K562 (cell line): ENCODE results near the gene LRRC15. TPM values are rescaled to one million over a fixed set of nuclear protein-coding genes. Genes with fewer than 3 reads are reported as not detected.

Experiments used
- ATAC-seq: fragments of 200-7000 bp; cut with Tn5 transposase; 3 replicates; pipeline ENCODE4 v1.9.1; 2020; ENCODE audit warnings: moderate library complexity
- BruUV-seq: library from RNA; stranded (reverse); fragments of 400-500 nt; replicated peaks from 2 replicates; lab custom pipeline; 2021; lab: Mats Ljungman, UMichigan
- CTCF ChIA-PET: fragments of 300-600 bp; formaldehyde crosslinking; extraction: SDS; loops from one replicate; lab custom pipeline; 2021; ENCODE audit warnings: low intra/inter-chr PET ratio; lab: Yijun Ruan, JAX
- POLR2A ChIA-PET: fragments of 300-600, 350-650 bp; sonication (Branson Sonifier 250); formaldehyde crosslinking; extraction: SDS; loops from one replicate; lab custom pipeline; 2021; ENCODE audit warnings: antibody characterized with exemption, inconsistent platforms; lab: Yijun Ruan, JAX
- DNase-seq, 4 experiments: peaks; one replicate each; pipeline versions ENCODE4 v3.0.0 to v3.0.0-alpha.2; 2011 to 2018; ENCODE audit warnings: low spot score in 3 of 4, mixed read lengths in 3 of 4; ENCODE audit errors: extremely low read depth in 1 of 4
- FAIRE-seq: peaks from 2 replicates; lab custom pipeline; 2011; peaks lifted over from hg19 to GRCh38; lab: Jason Lieb, UNC
- H2AFZ ChIP-seq: 2 replicates; pipeline ENCODE4 v1.6.0; 2011; ENCODE audit warnings: low read depth, low read length, control low read depth, inconsistent platforms
- H3K27ac ChIP-seq: fragments of 200-600 bp; 3 replicates; pipeline ENCODE4 v1.8.0; 2011; ENCODE audit warnings: low read depth, mild to moderate bottlenecking, control low read depth, inconsistent platforms, low read length, moderate library complexity, mixed read lengths; ENCODE audit errors: extremely low read depth
- H3K27me3 ChIP-seq, 2 experiments: fragments of 300-600 bp in 1 of 2; 2 replicates in 1 of 2; 3 replicates in 1 of 2; pipeline versions ENCODE4 v1.6.0 to v1.8.0; 2011; ENCODE audit warnings: inconsistent platforms in 2 of 2, low read length in 2 of 2, mild to moderate bottlenecking in 1 of 2, mixed read lengths in 1 of 2, moderate library complexity in 1 of 2; ENCODE audit not compliant: control insufficient read depth in 2 of 2, insufficient read depth in 2 of 2
- H3K36me3 ChIP-seq: fragments of 300-600 bp; 3 replicates; pipeline ENCODE4 v1.8.0; 2011; ENCODE audit warnings: mild to moderate bottlenecking, low read length, inconsistent platforms; ENCODE audit not compliant: control insufficient read depth, insufficient read depth
- H3K4me1 ChIP-seq, 2 experiments: fragments of 200-600 bp in 1 of 2; replicated peaks in 1 of 2; 2 replicates in 1 of 2; 3 replicates in 1 of 2; pipeline versions ENCODE4 v1.5.1 to v1.8.0; 2011; ENCODE audit warnings: inconsistent platforms in 2 of 2, low read length in 2 of 2, mild to moderate bottlenecking in 1 of 2, mixed read lengths in 1 of 2, moderate library complexity in 1 of 2; ENCODE audit not compliant: control insufficient read depth in 2 of 2, insufficient read depth in 2 of 2
- H3K4me2 ChIP-seq: 2 replicates; pipeline ENCODE4 v1.6.1; 2011; ENCODE audit warnings: low read length, control low read depth, inconsistent platforms, mixed read lengths; ENCODE audit not compliant: insufficient read depth
- H3K4me3 ChIP-seq: fragments of 200-600 bp; sonication (generic), shearing (Covaris generic); 2 replicates; pipeline ENCODE4 v1.5.1; 2016; ENCODE audit warnings: control low read depth, inconsistent platforms
- H3K79me2 ChIP-seq: fragments of 200-600 bp; 3 replicates; pipeline ENCODE4 v1.8.0; 2011; ENCODE audit warnings: low read length, inconsistent platforms; ENCODE audit not compliant: control insufficient read depth, insufficient read depth
- H3K9ac ChIP-seq, 2 experiments: 2 replicates each; pipeline versions ENCODE4 v1.6.0 to v1.6.1; 2011; ENCODE audit warnings: low read depth in 2 of 2, low read length in 2 of 2, control low read depth in 1 of 2, inconsistent platforms in 1 of 2, mild to moderate bottlenecking in 1 of 2, mixed read lengths in 1 of 2; ENCODE audit not compliant: insufficient read depth in 1 of 2
- H3K9me1 ChIP-seq: one replicate; pipeline ENCODE4 v1.6.0; 2011; ENCODE audit warnings: inconsistent platforms, mild to moderate bottlenecking, low read length, moderate library complexity; ENCODE audit not compliant: control insufficient read depth, insufficient read depth
- H3K9me3 ChIP-seq: replicated peaks from 2 replicates; pipeline ENCODE4 v1.5.1; 2011; ENCODE audit warnings: low read depth, low read length, inconsistent platforms; ENCODE audit not compliant: control insufficient read depth, insufficient read depth
- H4K20me1 ChIP-seq: replicated peaks from 2 replicates; pipeline ENCODE4 v1.6.1; 2011; ENCODE audit warnings: low read length, inconsistent platforms, mixed read lengths; ENCODE audit not compliant: control insufficient read depth, insufficient read depth
- CBFA2T2 ChIP-seq: fragments of 450-650 bp; conservative IDR thresholded peaks from 2 replicates; pipeline ENCODE4 v1.6.1; 2017; ENCODE audit warnings: mild to moderate bottlenecking
- CXXC5 ChIP-seq: fragments of 250-450 bp; sonication (Bioruptor Pico); IDR thresholded peaks from 2 replicates; pipeline ENCODE4 v1.8.0; 2022; ENCODE audit warnings: inconsistent platforms, mild to moderate bottlenecking, moderate library complexity
- DNMT1 ChIP-seq: fragments of 450-650 bp; IDR thresholded peaks from 2 replicates; pipeline ENCODE4 v1.6.1; 2016; ENCODE audit warnings: antibody characterized with exemption, mild to moderate bottlenecking
- FOXJ3 ChIP-seq: sonication (generic); formaldehyde crosslinking; IDR thresholded peaks from 2 replicates; pipeline ENCODE4 v1.4.0; 2020; ENCODE audit warnings: mild to moderate bottlenecking, missing genetic modification reagents
- FOXK2 ChIP-seq, 2 experiments: fragments of 450-650 bp; IDR thresholded peaks in 1 of 2; conservative IDR thresholded peaks in 1 of 2; 2 replicates each; pipeline ENCODE4 v1.6.1; 2016; ENCODE audit warnings: low read depth in 2 of 2, mild to moderate bottlenecking in 1 of 2
- KLF13 ChIP-seq: fragments of 450-650 bp; IDR thresholded peaks from 2 replicates; pipeline ENCODE4 v1.6.1; 2016; ENCODE audit warnings: missing genetic modification characterization, low read depth, mild to moderate bottlenecking, missing compliant biosample characterization, moderate library complexity, borderline replicate concordance
- MAFK ChIP-seq: IDR thresholded peaks from 2 replicates; pipeline ENCODE4 v1.6.1; 2011; ENCODE audit warnings: low read length, improper control_type of control experiment
- PCBP1 ChIP-seq: fragments of 200-400 bp; formaldehyde crosslinking; IDR thresholded peaks from 2 replicates; pipeline ENCODE4 v1.6.1; 2018; ENCODE audit warnings: mild to moderate bottlenecking, low read depth, low read length; ENCODE audit not compliant: poor library complexity, severe bottlenecking
- RB1 ChIP-seq: fragments of 450-650 bp; IDR thresholded peaks from 2 replicates; pipeline ENCODE4 v1.6.1; 2017; ENCODE audit warnings: low read depth, mild to moderate bottlenecking
- STAT5A ChIP-seq: IDR thresholded peaks from 2 replicates; pipeline ENCODE4 v1.6.1; 2012; ENCODE audit warnings: low read length, inconsistent platforms, borderline replicate concordance
- ZNF146 ChIP-seq: IDR thresholded peaks from one replicate; pipeline ENCODE4 v1.6.1; 2018; ENCODE audit warnings: missing compliant biosample characterization; ENCODE audit not compliant: unreplicated experiment
- ZNF23 ChIP-seq: fragments of 250-450 bp; sonication (Bioruptor Pico); IDR thresholded peaks from 2 replicates; pipeline ENCODE4 v1.4.0; 2020; ENCODE audit warnings: mild to moderate bottlenecking
- ZNF511 ChIP-seq: sonication (generic); formaldehyde crosslinking; IDR thresholded peaks from 2 replicates; pipeline ENCODE4 v1.8.0; 2022; ENCODE audit warnings: mild to moderate bottlenecking, missing genetic modification reagents
- ZNF76 ChIP-seq: fragments of 250-450 bp; sonication (Bioruptor Pico); IDR thresholded peaks from 2 replicates; pipeline ENCODE4 v1.4.0; 2020; ENCODE audit warnings: mild to moderate bottlenecking, moderate library complexity, borderline replicate concordance
- WGBS: fragments of 100-300 bp; shearing (Covaris generic); methylation state at CpG from one replicate; pipeline ENCODE4 v1.1.6; 2016; ENCODE audit warnings: low coverage, mixed read lengths; ENCODE audit not compliant: insufficient coverage; ENCODE audit errors: missing lambda C conversion rate; 5-methylcytosine and 5-hydroxymethylcytosine counted together
- in situ Hi-C: fragments of 300-500 bp; cut with MboI; formaldehyde crosslinking; loops from 4 replicates; pipeline ENCODE4 v1.15.0; 2018; ENCODE audit warnings: inconsistent platforms, mixed read lengths
- intact Hi-C: fragments of 100-400 bp; cut with micrococcal nuclease; formaldehyde crosslinking; loops from 2 replicates; pipeline ENCODE4 v1.14.2; 2022
- polyA plus RNA-seq, 8 experiments: library from polyadenylated mRNA; depleted of rRNA in 4 of 8; stranded (reverse) in 5 of 8; unstranded in 3 of 8; fragments of >200 nt; fragmentation: Nextera tagmentation in 2 of 8; fragmentation: Illumina TruSeq in 1 of 8; extraction: Ambion mirVana in 2 of 8; extraction: Trizol in 1 of 8; gene quantifications; 2 replicates each; pipeline versions ENCODE4 v1.2.1 to v1.2.3, GENCODE V29; 2011 to 2014; ENCODE audit warnings: inconsistent platforms in 1 of 8, missing spikeins in 1 of 8
- total RNA-seq, 7 experiments: library from RNA; depleted of rRNA in 6 of 7; stranded (reverse); fragments of >200 nt in 6 of 7; fragmentation: Illumina TruSeq in 2 of 7; extraction: Trizol in 2 of 7; gene quantifications; 2 replicates each; pipeline versions ENCODE4 v1.2.1 to v1.2.3, GENCODE V29; 2011 to 2021; ENCODE audit warnings: low replicate concordance in 1 of 7
- TF ChIP-seq, protein P1 (sequence below): IDR thresholded peaks from 2 replicates; pipeline ENCODE4 v1.6.1; 2016; ENCODE audit warnings: missing genetic modification characterization, missing compliant biosample characterization

The LRRC15 gene
- total and polyA plus RNA-seq, 9 of the 15 experiments (the other 6 are each of a cell fraction or from before 2014, with no cell fraction given) = not detected

DNA sequence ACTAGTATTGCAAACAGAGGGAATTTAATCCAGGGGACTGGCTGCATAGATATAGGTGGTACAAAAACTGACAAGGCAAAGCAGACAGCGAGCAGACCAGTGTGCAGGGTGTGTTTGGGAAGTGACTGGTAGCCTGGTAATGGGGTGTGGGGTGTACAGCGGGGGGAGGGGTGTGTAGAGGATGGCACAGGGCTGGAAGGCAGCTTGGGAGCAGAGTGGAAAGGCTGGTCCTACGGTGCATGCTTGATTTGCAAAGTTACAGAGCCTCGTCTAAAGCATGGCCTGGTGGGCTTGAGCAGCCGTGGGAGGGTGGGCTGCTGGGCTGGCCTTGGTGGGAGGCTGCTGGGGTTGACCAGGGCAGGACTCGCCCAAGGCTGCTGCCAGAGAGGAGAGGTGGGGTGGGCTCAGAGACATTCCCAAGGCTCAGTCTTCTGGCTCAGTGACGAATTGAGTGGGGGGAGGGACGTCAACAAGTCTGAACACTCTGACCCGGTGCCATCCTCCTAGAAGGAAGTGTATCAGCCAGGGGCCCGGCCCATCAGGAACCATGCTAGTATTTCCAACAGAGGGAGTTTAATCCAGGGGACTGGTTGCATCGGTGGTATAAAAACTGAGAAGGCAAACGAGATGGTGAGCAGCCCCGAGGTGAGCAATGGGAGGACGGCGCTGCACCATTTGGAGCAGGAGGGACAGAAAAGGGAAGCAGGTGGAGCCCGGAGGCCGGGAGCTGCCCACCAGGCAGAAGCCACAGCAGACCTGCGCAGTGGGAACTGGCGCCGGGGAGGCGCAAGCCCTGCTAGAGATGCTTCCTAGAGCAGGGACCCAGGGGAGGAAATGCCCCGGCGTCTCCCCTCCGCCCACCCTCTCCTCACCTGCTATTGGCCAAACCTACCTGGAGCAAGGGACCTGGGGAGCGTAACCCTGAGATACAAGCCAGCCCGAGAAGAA lies 47.6 kb downstream of the LRRC15 start (continued):
- no peak for TF ChIP-seq FOXJ3 (CRISPR knock-in tag)
- no peak for TF ChIP-seq MAFK
- TF ChIP-seq, protein P1, sequence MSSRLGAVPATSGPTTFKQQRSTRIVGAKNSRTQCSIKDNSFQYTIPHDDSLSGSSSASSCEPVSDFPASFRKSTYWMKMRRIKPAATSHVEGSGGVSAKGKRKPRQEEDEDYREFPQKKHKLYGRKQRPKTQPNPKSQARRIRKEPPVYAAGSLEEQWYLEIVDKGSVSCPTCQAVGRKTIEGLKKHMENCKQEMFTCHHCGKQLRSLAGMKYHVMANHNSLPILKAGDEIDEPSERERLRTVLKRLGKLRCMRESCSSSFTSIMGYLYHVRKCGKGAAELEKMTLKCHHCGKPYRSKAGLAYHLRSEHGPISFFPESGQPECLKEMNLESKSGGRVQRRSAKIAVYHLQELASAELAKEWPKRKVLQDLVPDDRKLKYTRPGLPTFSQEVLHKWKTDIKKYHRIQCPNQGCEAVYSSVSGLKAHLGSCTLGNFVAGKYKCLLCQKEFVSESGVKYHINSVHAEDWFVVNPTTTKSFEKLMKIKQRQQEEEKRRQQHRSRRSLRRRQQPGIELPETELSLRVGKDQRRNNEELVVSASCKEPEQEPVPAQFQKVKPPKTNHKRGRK (tag) = no peak
- TF ChIP-seq, all 486 proteins: peak for 0

DNA sequence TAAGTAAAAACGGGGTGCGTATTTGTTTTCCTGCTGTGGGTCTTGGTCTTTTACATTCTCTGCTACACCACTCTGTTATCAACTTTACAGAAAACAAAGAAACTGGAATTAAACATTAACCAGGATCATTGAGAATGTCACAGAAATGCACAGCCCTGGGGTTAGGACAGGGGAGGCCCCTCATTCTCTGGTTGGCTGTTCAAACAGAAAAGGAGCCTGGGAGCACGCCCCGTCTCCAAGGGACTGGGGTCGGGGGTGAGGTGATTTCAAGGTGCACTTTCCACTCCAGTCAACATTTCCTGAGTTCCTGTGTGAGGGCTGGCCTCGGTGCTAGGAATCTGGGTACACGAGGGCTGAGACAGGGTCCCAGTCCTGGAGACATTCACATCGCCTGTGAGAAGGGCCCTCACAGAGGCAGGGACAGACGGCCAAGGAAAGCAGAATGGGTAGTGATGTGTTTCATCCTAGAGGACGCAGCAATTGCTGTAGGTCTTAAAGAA lies 48.7 kb downstream of the LRRC15 start:
- H2AFZ ChIP-seq = no peak overlapping the region
- no peak overlapping the region for H3K4me3 ChIP-seq
- 52% methylated on average over 10 of the region's 10 CpGs for WGBS
- H4K20me1 ChIP-seq = no peaks in the 10 kb centered on the region
- no TSS peak for BruUV-seq
- ATAC-seq (no peak), FAIRE-seq (no peak), DNase-seq (no peak)
- ChIA-PET CTCF (no interaction called here), POLR2A (no interaction called here)
- no peak overlapping the region for H3K27ac ChIP-seq
- in situ Hi-C loops (loop anchor here (10.0 to 25.0 kb wide), 2 partner anchors 666 to 1508 kb away; no protein-coding TSS in a partner anchor), intact Hi-C loops (loop anchor here (10.0 kb wide), 1 partner anchor 726 kb away; the partner anchor contains the start of gene OPA1)
- H3K27me3 ChIP-seq = no peaks in the 10 kb centered on the region
- H3K9me3 ChIP-seq = peaks cover 4% of the 10 kb centered on the region; the same call in 1 of the 2 replicates
- H3K79me2 ChIP-seq = no peaks in the 10 kb centered on the region
- H3K9me1 ChIP-seq = no peaks in the 10 kb centered on the region
- no peaks in the 10 kb centered on the region for H3K36me3 ChIP-seq
- peaks cover 13 to 33% of the 10 kb centered on the region in 2 experiments; a peak in 4 of 5 replicates for H3K4me1 ChIP-seq
- H3K9ac ChIP-seq = no peak overlapping the region
- no peak overlapping the region for H3K4me2 ChIP-seq
- TF ChIP-seq ZNF146 (CRISPR knock-in tag) = no peak
- no peak for TF ChIP-seq CBFA2T2
- TF ChIP-seq PCBP1 = no peak
- TF ChIP-seq ZNF23 (CRISPR knock-in tag) = no peak
- no peak for TF ChIP-seq ZNF76 (CRISPR knock-in tag)
- no peak for TF ChIP-seq ZNF511 (CRISPR knock-in tag)
- TF ChIP-seq RB1 = no peak
- no peak for TF ChIP-seq STAT5A
- no peak for TF ChIP-seq DNMT1
- TF ChIP-seq CXXC5 (CRISPR knock-in tag) = no peak
- no peak for TF ChIP-seq FOXK2 (conservative IDR thresholded peaks at IDR 0.05 in 1 of 2, IDR thresholded peaks at IDR 0.05 in 1 of 2; ENCODE audit: low read depth in 2 of 2)
- no peak for TF ChIP-seq KLF13
- TF ChIP-seq, all 486 proteins: peak for 0
